RKO (cell line): ENCODE results near the gene MAGI2.
"Not testable (repeated sequence)": the region's sequence is repeated elsewhere in the genome, so short reads cannot be mapped to it uniquely, and the experiment has no call there.

Experiments
- DNase-seq: peaks from one replicate; pipeline ENCODE4 v3.0.0-alpha.2; 2016; ENCODE audit warnings: low spot score

Gene MAGI2

DNA sequence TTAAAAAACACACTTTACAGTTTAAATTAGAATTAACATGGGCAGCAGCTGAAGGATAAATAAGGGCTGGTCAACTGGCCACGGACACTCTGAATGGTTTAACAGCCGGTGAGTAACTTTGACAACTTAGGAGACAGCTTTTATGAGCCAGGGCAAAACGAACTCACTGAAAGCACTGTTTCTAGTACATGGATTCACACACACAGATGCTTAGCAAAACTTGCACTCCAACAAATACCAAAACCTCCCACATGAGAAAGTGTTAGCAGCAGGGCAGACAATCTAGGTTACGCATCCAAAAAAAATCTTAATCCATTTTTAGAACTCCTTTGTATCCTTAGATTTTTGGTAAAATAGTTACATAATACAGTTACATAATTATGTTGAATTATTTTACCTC, 1168.5 kb downstream of the MAGI2 start:
- DNase-seq = no peak

DNA sequence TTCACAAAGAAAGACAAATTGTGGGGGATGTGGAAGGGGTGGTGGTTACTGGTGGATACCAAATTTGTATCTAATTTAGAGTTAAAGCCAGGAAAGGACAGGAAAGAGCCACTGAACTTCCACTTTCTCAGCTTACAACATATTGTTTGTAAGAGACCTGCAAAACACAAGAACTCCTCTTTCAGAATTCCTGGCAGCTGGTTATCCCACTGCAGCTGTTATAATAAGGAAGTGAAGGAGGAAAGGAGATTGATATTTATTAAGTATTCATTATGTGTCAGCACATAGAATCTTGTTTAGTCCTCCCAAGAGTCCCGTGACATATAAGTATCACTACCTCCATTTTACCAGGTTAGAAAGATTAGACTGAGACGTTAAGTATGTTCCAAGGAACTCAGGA, 1173.2 kb downstream of the MAGI2 start:
- DNase-seq = no peak

DNA sequence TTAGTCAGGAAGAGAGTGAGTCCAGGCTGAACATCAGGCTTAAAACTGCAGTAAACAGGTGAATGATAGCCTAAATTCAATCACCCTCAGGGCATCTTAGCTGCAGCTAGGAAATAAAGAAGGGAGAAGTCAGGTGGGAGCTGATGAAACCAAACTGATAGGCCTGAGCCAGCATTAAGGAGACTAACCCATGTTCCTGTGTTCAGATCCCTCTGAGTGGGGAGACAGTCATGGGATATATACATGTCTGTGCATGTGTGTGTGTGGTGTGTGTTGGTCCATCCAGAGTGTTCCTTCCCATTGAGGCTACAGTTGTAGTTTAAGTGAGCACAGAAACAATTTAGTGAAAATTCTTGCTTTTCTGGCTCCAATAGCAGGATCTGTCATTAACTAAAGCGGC, 1174.0 kb downstream of the MAGI2 start:
- no peak for DNase-seq

DNA sequence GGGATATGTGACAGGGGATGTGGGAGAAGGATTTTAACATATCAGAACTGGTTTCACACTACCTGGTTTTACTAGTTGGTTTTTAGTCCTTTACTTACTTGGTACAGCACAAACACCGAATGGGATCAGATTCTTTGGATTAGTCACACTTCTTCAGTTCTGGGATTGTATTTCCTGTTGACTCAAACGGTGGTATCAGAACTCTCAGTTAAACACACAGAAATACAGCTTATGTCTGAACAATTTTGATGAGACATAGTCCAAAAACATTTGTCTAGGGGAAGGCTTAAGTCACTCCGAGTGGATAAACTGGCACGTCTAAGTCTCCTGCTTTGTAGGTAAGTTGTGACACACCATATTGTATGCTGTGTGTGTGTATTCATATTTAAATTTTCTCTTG, 1174.4 kb downstream of the MAGI2 start:
- DNase-seq = peak; percentile 86

DNA sequence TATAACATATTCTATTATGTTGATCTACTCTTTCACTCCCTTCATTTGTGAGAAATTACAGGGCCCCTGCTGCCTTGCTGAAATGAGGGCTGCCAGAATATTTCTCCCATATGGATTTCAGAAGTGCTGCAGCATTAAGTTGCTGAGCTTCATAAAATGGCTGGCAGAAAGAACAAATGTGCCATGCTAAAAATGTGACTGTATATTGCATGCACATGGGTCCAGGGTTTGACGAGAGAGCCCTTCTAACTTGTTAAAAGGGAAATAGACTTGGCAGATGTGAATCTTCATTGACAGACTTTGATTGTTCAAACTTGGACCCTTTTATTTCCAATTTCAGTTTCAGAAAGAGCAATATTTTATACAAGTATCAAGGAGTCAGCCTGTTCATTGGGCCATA, 1186.3 kb downstream of the MAGI2 start:
- DNase-seq = no peak

DNA sequence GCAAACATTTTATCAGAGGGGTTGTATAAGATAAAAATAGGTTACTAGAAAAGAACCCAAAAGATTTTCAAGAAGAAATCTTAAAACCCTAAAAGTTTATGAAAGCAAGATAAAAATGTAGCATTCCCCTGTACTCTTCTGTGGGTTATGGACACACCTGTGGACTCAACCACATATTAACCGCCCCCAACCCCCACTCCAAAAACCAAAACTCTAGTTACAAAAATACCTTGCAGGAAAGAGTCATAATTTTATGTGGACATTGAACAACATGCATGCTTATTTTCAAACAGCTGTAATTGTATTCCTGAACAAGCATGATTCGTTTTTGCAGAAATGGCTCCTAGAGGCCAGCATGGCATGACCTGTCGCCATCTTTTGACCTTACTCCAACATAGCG, 1188.0 kb downstream of the MAGI2 start:
- DNase-seq = no peak

DNA sequence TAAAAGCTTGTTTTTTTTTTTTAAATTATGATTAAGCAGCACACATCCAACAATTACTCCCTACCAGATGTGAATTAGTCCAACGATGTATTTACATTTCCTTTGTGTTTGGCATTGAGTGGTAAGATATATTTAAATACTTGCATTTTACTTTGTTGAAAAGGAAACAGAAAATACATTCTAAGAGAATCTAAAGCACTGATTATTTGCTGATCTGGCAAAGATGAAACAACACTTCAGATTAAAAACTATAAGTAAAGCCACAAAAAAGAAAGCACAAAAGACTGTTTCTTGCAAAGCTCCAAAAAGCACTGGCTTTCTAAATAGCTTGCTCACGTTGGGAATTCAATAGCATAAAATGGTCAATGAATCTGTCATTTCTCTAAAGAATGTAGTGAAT, 1188.4 kb downstream of the MAGI2 start:
- no peak for DNase-seq

DNA sequence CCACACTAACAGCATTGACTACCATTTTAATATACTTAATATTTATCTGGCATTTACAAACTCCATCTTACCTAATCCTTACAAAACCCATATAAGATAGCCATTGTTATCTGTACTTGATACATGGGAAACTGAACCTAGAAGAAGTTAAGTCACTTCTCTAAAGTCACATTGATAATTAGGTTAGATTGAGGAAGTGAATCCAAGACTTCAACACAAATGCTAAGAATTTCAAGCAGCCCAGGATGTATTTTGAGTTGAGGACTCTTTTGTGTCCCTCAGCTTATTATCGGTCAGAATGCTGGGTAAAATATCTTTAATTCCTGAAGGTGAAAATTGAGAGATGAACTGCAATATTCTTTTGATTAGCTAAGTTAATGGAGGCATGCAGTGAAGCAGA, 1189.4 kb downstream of the MAGI2 start:
- DNase-seq = no peak

DNA sequence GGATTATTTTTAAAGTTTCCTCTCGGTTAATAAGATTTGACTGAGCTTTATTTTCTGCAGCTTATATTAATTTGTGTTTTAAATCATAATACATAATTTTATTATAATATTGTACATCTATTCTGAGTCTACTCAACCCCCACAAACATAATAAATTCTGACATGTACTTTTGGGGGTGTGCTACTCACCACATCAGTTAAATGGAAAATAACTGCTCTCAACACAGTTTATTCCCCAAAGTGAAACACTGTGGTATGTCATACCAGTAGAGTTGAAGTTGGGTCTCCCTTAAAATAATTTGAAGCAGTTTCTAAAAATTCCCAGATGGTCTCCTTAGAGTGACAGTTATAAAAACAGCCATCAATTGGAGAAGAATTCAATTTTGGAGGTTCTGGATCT, 1191.7 kb downstream of the MAGI2 start:
- DNase-seq = no peak

DNA sequence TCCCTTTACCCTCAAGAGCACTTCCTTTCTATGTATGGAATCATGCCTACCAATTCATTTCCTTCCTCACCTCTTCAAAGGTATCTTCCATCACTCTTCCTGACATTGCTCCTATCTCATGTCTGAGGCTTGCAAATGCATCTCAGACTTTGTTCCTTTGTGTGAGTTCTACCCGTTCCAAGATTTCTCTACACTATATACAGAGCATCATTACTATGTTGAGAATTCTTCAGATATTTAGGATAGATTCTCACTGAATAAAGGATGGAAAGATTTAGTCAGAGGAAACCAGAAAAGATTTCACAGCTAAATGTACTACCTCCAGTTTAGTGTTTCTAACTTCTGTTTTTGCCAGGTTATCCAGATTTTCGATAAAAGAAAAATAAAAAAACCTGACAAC, 1192.2 kb downstream of the MAGI2 start:
- no peak for DNase-seq

DNA sequence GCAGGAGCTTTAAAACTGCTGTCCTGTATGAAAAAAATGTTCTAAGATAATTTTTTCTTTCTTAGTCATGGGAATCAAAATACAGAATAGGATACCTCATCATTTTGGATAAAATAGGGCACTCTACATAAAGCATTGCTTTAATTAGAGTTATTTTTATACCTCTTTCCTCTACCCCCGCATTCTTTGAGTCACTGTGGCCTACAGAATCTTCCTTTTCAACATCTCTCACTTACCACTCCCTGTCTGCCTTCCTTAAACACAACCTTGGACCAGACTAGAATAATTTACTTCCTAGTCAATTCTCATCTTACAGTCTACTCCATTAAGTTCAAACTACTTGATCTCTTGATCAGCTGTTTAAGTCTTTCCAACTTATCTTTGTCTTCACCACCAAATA, 1192.6 kb downstream of the MAGI2 start:
- DNase-seq = no peak

DNA sequence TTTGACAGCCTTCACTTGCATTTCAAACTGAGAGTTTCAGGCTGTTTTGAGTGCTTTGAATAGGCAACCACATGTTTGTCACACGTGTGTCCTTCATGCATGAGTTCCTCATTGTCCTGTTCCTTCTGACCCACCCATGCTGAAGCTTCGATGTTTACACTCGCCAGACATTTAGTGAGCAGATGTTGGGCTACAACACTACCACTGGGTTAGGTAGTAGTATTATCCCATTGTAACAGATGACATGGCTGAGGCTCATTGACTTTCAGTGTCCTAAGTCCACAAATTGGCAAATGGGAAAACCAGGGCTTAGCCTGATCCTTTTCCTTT, 1198.8 kb downstream of the MAGI2 start:
- DNase-seq = no peak

DNA sequence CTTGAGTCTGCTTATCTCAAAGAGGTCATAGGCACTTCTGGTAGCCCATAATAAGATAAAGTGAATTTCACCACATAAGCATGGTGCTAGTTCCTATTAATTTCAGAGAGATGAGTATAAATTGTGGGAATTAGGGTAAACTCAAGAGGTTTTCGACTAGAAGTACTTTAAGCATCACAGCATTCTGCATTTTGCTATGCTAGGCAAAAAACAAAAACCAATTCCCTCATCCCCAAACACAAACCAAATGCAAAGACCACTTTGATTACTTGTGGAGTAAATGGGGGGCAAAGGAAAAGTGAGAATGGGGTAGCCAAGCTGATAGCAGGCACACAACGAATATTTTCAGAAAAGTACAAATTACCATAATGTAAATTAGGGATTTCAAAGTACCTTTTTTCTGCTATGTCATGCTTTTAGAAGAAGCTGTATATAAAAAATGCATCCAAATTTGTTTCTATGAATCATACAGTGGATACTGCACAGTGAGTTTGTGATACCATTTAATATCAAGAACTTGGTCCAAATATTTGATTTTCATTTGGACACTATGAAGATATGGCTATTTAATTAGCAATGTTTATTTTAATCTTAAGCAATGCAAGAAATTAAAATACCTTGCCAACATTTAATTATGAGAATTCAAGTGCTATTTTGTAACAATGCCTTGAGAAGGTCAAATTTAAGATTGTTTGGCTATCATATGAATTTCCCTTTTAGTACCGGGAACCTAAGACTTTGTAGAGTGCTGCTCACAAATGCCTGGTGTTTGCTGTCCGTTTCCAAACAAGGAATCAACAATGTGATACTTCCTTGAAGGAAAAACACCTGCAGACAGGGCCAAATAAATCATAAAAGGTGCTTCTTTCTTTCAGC, 1199.4 kb downstream of the MAGI2 start:
- no peak for DNase-seq

DNA sequence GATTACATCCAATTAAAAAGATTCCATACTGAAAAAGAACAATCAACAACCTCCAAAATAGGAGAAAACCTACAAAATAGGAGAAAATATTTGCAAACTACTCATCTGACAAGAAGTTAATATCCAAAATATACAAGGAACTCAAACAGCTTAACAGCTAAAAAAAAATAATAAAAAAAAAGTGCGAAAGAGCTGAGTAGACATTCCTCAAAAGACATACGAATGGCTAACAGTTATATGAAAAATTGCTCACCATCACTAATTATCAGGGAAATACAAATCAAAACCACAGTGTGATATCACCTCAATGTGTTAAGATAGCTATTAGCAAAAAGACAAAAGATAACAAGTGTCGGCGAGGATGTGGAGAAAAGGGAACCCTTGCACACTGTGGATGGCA, 1204.6 kb downstream of the MAGI2 start:
- DNase-seq = no peak

DNA sequence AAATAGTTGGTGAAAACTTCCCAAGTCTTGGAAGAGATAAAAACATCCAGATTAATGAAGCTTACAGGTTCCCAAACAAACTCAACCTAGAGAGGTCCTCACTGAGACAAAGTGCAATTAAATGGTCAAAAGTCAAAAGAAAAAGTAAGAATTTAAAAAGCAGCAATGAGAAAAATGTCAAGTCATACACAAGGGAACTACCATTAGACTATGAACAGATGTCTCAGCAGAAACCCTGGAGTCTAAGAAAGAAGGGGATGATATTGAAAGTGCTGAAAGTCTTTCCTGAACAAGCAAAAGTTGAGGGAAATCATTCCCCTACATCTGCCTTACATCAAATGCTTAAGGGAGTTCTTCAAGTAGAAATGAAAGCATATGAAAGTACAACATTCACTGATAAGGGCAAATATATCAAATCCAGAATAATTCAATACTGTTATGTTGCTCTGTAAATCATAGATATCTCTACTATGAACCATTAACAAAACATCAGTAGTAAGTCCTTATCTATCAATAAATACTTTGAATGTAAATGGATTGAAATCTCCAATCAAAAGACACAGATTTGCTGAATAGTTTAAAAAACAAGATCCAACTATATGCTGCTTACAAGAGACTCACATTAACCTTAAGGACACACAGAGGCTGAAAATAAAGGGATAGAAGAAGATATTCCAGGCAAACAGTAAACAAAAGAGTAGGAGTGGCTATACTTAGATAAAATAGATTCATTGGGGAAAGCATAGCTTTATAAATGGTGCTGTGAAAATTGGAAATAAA, 1205.4 kb downstream of the MAGI2 start:
- DNase-seq = no peak

DNA sequence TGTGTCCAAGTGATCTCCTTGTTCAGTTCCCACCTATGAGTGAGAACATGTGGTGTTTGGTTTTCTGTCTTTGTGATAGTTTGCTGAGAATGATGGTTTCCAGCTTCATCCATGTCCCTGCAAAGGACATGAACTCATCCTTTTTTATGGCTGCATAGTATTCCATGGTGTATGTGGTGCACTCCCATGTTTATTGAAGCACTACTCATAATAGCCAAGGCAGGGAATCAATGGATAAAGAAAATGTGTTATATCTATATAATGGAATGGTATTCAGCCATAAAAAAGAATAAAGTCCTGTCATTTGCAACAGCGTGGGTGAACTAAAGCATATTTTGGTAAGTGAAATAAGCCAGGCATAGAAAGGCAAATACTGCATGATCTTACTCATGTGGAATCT, 1213.3 kb downstream of the MAGI2 start:
- DNase-seq = not testable (repeated sequence)

DNA sequence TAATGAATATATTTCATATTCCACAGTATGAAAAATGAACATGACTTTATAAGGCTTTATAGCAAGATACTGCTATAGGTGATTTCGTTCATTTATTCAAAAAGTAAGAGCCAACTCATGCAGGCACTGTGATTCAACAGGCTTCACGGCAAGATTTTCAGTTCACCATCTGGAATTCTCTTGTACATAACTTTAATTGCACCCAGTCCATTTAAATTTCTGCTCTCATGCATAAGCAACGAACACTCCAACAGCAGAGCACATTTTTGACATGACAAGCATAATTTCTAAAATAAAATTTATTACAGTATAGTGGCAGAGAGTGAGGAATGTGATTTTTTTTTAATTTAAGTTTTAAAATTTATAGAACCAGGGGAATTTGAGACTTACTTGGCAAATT, 1218.8 kb downstream of the MAGI2 start:
- DNase-seq = no peak

DNA sequence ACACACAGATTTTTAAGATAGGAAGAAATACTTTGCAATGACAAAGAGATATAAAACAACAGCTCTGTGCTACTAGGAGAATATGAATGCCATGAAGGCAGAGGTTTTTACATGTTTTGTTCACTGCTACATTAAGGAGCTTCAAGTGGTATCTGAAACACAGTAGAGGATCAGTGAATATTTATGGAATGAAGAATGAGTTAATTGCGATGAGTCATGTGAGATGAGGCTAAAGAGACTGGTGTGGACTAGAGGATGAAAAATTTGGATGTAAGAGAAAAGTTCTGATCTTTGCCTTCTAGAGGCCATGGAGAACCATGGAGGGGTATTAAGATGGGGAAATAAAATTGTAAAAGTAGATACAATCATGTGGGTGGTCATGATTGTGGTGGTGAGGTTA, 1220.7 kb downstream of the MAGI2 start:
- DNase-seq = peak; percentile 14

DNA sequence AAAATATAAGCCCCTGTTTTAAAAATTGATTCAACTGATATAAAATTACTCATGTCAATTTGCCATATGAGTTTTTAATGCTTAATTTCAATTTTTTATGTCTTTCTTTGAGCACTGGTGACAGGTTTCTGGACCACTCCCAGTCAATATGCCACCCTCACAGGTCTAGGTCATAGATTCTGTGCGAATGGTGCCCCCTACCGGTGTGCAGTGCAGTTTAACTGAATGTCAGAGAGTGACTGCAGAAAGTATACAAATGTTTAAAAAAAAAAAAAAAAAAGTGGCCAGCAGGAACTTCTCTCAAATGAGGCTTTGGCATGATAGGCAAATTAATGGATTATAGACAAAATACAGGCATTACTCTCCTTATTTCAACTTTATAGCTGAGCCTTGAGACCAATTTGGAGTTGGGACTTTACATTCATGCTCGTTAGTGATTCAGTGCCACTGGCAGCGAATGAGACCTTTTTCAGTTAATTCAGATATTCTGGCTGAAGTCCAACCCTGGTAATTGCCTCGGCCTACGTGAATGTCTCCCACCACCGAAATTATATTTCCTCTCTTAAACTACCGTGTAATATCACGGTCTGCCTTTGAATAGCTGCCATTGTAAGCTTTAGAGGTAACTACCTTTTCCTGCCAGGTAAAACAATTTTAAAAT, 1227.3 kb downstream of the MAGI2 start:
- peak; percentile 35 for DNase-seq

DNA sequence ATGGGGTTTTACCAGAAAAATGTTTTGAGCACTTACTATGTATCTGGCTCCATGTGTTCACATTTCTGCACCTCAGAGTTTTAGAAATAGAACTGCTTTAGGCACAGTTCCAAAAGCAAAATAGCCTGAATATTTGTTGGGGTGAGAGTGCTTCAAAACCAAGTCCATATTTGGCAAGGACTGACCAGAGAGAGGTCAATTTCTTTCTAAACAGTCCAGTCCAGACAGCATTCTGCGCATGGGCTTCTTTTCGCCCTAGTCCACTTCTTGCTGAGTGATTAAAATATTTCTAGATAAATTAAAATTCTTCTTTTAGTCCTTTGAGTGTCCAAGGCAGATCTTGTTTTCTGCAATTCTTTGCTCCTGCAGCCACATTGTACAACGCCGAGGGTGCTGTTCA, 1227.9 kb downstream of the MAGI2 start:
- no peak for DNase-seq

DNA sequence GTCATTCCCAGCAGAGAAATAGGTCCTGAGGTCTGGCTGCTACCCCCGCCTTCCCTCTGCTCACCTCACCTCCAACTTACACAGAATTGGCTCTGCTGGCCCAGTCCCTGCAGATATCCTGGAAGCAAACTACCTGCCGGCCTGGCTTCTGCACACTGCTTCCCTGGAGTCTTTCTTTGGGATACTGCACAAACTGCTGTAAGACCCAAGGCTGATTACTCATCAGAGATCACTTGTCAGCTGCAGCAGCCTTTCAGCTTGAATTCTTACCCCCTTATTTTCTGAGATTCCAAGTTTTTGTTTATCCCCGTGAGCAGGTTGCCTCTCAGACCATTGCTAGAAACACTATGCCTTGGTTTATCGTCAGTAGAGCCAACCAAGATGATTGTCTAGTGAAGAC, 1228.5 kb downstream of the MAGI2 start:
- peak; percentile 2 for DNase-seq

DNA sequence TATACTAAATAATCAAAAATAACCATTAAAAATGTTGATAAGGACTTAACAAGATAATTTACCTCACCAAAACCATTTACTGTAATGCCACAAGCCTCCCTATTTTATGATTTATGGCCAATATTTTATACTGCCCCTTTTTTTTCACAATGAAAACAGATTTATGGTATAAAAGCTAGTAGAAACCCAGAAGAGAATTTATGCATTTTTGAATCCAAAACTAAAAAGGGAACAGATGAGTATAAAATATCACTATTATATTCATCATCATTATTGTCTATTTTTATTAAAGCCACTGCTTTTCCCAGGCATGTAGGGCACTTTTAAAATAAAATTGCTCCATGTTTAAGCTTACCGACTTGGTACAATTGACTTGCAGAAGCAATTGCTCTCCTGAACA, 1229.9 kb downstream of the MAGI2 start:
- no peak for DNase-seq
